ENCODE measurements around the gene TMEM183A. TPM values are rescaled to one million over a fixed set of nuclear protein-coding genes. Genes with fewer than 3 reads are reported as not detected.
A peak's percentile ranks its signal among the peaks of the same experiment; 100 is the strongest.

TMEM183A gene
- total and polyA plus RNA-seq, 9 of the 15 experiments (the other 6 are each of a cell fraction or from before 2014, with no cell fraction given), result 23.4 to 190 (median 124) TPM

- TF ChIP-seq NR4A1 (CRISPR knock-in tag; IDR thresholded peaks at IDR 0.05), result peak; percentile 93
- peak; percentile 98 for TF ChIP-seq NR4A1 (tag; IDR thresholded peaks at IDR 0.05)
- TF ChIP-seq ZBTB34 (CRISPR knock-in tag; IDR thresholded peaks at IDR 0.05), result no peak
- 0 out of 4 replicates have a peak, but pooled peaks of 1 of the 2 experiments have one; percentile 16 for TF ChIP-seq HDAC1 (IDR thresholded peaks at IDR 0.05)
- no peak for TF ChIP-seq SIN3A (IDR thresholded peaks at IDR 0.05; ENCODE audit: borderline replicate concordance in 2 of 2, control insufficient read depth in 1 of 2, low read depth in 2 of 2, low read length in 2 of 2)
- no peak for TF ChIP-seq KDM1A (IDR thresholded peaks at IDR 0.05)
- TF ChIP-seq HNRNPUL1 (IDR thresholded peaks at IDR 0.05; ENCODE audit: low read length), result no peak
- TF ChIP-seq CHD2 (IDR thresholded peaks at IDR 0.05; ENCODE audit: low read depth, low read length), result peak; percentile 9; the same call in 1 of the 2 replicates
- no peak for TF ChIP-seq SAFB2 (IDR thresholded peaks at IDR 0.05; ENCODE audit: borderline replicate concordance, low read depth, low read length, severe bottlenecking)
- no peak for TF ChIP-seq NEUROD1 (IDR thresholded peaks at IDR 0.05; ENCODE audit: borderline replicate concordance, low read depth, low read length, partially characterized antibody)
- TF ChIP-seq E2F4 (CRISPR knock-in tag; IDR thresholded peaks at IDR 0.05; ENCODE audit: low read depth), result 0 out of 2 replicates have a peak, but pooled peaks have one; percentile 54
- no peak; the same call in 1 of the 2 replicates for TF ChIP-seq ZNF212 (CRISPR knock-in tag; IDR thresholded peaks at IDR 0.05)
- TF ChIP-seq MYNN (IDR thresholded peaks at IDR 0.05), result peak; percentile 58; the same call in 1 of the 2 replicates
- no peak for TF ChIP-seq MYNN (CRISPR knock-in tag; IDR thresholded peaks at IDR 0.05)
- no peak for TF ChIP-seq ZNF699 (CRISPR knock-in tag; IDR thresholded peaks at IDR 0.05; ENCODE audit: insufficient replicate concordance)
- TF ChIP-seq EZH2 (IDR thresholded peaks at IDR 0.05; ENCODE audit: borderline replicate concordance, low read depth, low read length), result no peak
- TF ChIP-seq ZNF778 (CRISPR knock-in tag; IDR thresholded peaks at IDR 0.05), result no peak
- TF ChIP-seq ZNF232 (CRISPR knock-in tag; IDR thresholded peaks at IDR 0.05), result peak; percentile 84; the same call in 1 of the 2 replicates
- TF ChIP-seq RBM25 (IDR thresholded peaks at IDR 0.05; ENCODE audit: low read depth, low read length, severe bottlenecking), result no peak
- TF ChIP-seq RBBP5 (IDR thresholded peaks at IDR 0.05; ENCODE audit: borderline replicate concordance, insufficient read depth, low read length, poor library complexity, severe bottlenecking), result no peak
- peak; percentile 67; the same call in 1 of the 2 replicates for TF ChIP-seq ETS1 (conservative IDR thresholded peaks at IDR 0.05; ENCODE audit: control insufficient read depth, low read depth, low read length)
- TF ChIP-seq ZNF408 (CRISPR knock-in tag; IDR thresholded peaks at IDR 0.05; ENCODE audit: low read depth), result no peak
- peak; percentile 70; the same call in 1 of the 2 replicates for TF ChIP-seq ZNF57 (CRISPR knock-in tag; IDR thresholded peaks at IDR 0.05)
- TF ChIP-seq PHF21A (IDR thresholded peaks at IDR 0.05; ENCODE audit: borderline replicate concordance, low read depth), result no peak
- TF ChIP-seq GATA2 (CRISPR knock-in tag; IDR thresholded peaks at IDR 0.05), result no peak
- TF ChIP-seq CBFA2T3 (IDR thresholded peaks at IDR 0.05), result 0 out of 2 replicates have a peak, but pooled peaks have one; percentile 3
- no peak for TF ChIP-seq MCM3 (IDR thresholded peaks at IDR 0.05)
Measured at GRCh38 chr1:203026031-203026665, 19.0 kb downstream of the TMEM183A start, which contains the start of gene PPFIA4 (continued).
